ENCODE measurements around the gene C2orf92. TPM values are rescaled to one million over a fixed set of nuclear protein-coding genes. Genes with fewer than 3 reads are reported as not detected.

C2orf92 gene
- total RNA-seq, 2 donors from 2014 or later = 5.1 to 7.1 TPM

- intact Hi-C loops (cut with DNase I) = no loop called here
Observed at GRCh38 chr2:97720746-97721145, 51.2 kb downstream of the C2orf92 start.

GRCh38 chr2:97722227-97722626 is 52.7 kb downstream of the C2orf92 start:
- peak; percentile 26 for DNase-seq (ENCODE audit: low spot score)
- intact Hi-C loops (cut with DNase I) = no loop called here

More at GRCh38 chr2:97720746-97721145, 51.2 kb downstream of the C2orf92 start:
- DNase-seq (ENCODE audit: low spot score) = no peak

GRCh38 chr2:97723156-97724072 is 53.9 kb downstream of the C2orf92 start:
- peak; percentile 36 for DNase-seq (ENCODE audit: low spot score)
- intact Hi-C loops (cut with DNase I) = no loop called here

GRCh38 chr2:97724073-97724410 is 54.5 kb downstream of the C2orf92 start:
- peak; percentile 71 for DNase-seq (ENCODE audit: low spot score)
- intact Hi-C loops (cut with DNase I) = no loop called here

- DNase-seq (ENCODE audit: low spot score) = peak; percentile 56
- intact Hi-C loops (cut with DNase I) = no loop called here
Observed at GRCh38 chr2:97724501-97724900, 55.0 kb downstream of the C2orf92 start.

GRCh38 chr2:97724946-97725688 is 55.6 kb downstream of the C2orf92 start:
- DNase-seq (ENCODE audit: low spot score) = peak; percentile 67
- intact Hi-C loops (cut with DNase I) = no loop called here

- DNase-seq (ENCODE audit: low spot score) = peak; percentile 30
- intact Hi-C loops (cut with DNase I) = no loop called here
Observed at GRCh38 chr2:97726261-97727064, 57.0 kb downstream of the C2orf92 start.

GRCh38 chr2:97727296-97727695 is 57.8 kb downstream of the C2orf92 start:
- intact Hi-C loops (cut with DNase I) = no loop called here

GRCh38 chr2:97728091-97728731 is 58.7 kb downstream of the C2orf92 start:
- peak; percentile 76 for DNase-seq (ENCODE audit: low spot score)

More at GRCh38 chr2:97727296-97727695, 57.8 kb downstream of the C2orf92 start:
- DNase-seq (ENCODE audit: low spot score) = peak; percentile 26

GRCh38 chr2:97730245-97730644 is 60.7 kb downstream of the C2orf92 start:
- DNase-seq (ENCODE audit: low spot score) = peak; percentile 11
- intact Hi-C loops (cut with DNase I) = no loop called here

More at GRCh38 chr2:97728091-97728731, 58.7 kb downstream of the C2orf92 start:
- intact Hi-C loops (cut with DNase I) = no loop called here

- intact Hi-C loops (cut with DNase I) = no loop called here
Observed at GRCh38 chr2:97731274-97732020, 61.9 kb downstream of the C2orf92 start.

GRCh38 chr2:97732436-97733340 is 63.2 kb downstream of the C2orf92 start:
- intact Hi-C loops (cut with DNase I) = no loop called here
- peak; percentile 67 for DNase-seq (ENCODE audit: low spot score)

More at GRCh38 chr2:97731274-97732020, 61.9 kb downstream of the C2orf92 start:
- peak; percentile 53 for DNase-seq (ENCODE audit: low spot score)

GRCh38 chr2:97733341-97734035 is 64.0 kb downstream of the C2orf92 start:
- intact Hi-C loops (cut with DNase I) = no loop called here
- peak; percentile 66 for DNase-seq (ENCODE audit: low spot score)

- intact Hi-C loops (cut with DNase I) = no loop called here
- DNase-seq (ENCODE audit: low spot score) = peak; percentile 78
Observed at GRCh38 chr2:97734061-97735051, 64.8 kb downstream of the C2orf92 start.

GRCh38 chr2:97735161-97735561 is 65.6 kb downstream of the C2orf92 start:
- DNase-seq (ENCODE audit: low spot score) = peak; percentile 70
- intact Hi-C loops (cut with DNase I) = no loop called here

Data from posterior vena cava (tissue), 2 donors.